ENCODE data around the gene CCNB2. TPM values are rescaled to one million over a fixed set of nuclear protein-coding genes. Genes with fewer than 3 reads are reported as not detected.
A peak's percentile ranks its signal among the peaks of the same experiment; 100 is the strongest.

The CCNB2 gene
- total RNA-seq (2012; rRNA removed), result 21.8 and 35.2 TPM in 2 replicates

DNA sequence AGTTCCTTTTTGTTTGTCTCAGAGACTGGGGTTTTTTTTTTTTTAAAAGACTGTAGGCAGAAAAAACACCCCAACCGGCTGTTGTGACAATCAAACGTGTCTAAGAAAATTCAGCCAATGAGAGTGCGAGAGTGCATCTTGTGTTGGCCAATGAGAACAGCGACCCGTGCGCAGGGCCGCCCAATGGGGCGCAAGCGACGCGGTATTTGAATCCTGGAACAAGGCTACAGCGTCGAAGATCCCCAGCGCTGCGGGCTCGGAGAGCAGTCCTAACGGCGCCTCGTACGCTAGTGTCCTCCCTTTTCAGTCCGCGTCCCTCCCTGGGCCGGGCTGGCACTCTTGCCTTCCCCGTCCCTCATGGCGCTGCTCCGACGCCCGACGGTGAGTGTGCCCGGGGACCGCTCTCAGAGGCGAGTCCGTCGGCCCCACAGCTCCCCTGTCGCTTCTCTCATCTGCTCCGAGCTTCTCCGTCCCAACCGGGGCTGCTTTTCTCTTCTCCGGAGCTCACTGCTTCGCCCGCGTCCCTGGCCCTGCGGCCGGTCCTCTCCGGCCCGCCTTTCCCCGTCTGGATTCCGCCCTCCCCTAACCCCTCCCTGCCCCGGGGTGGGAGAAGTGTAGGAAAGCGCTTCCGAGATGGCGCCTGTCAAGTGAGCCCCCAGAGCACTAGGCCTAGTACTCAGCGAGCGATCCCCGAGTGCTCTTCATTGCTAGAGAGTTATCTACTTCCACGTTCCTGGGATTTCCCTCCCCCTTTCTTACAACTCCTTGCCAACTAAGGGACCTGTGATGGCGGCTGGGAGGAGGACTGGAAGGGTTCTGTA lies at the start of gene CCNB2:
Gene CCNB2, plus strand, starts transcription at position 235 of the 821 bp plus-strand sequence. Its CDS starts 123 bp downstream, at position 358.
- peaks cover 16% of the 10 kb centered on the region for H3K36me3 ChIP-seq (ENCODE audit: insufficient read depth, low read length)
- H3K9me3 ChIP-seq (replicated peaks; ENCODE audit: low read length), result no peaks in the 10 kb centered on the region
- H3K4me1 ChIP-seq (ENCODE audit: control insufficient read depth, insufficient read depth, low read length), result peaks cover 13% of the 10 kb centered on the region
- peak within 1 kb of the TSS; percentile 83 for H3K9ac ChIP-seq (ENCODE audit: low read depth, low read length)
- peak within 1 kb of the TSS; percentile 88 for H3K4me2 ChIP-seq (ENCODE audit: low read length)
- H3K4me3 ChIP-seq (ENCODE audit: low read length), result peak within 1 kb of the TSS; percentile 85
- no peaks in the 10 kb centered on the region for H3K27me3 ChIP-seq (ENCODE audit: control insufficient read depth, insufficient read depth, low read length)

DNA sequence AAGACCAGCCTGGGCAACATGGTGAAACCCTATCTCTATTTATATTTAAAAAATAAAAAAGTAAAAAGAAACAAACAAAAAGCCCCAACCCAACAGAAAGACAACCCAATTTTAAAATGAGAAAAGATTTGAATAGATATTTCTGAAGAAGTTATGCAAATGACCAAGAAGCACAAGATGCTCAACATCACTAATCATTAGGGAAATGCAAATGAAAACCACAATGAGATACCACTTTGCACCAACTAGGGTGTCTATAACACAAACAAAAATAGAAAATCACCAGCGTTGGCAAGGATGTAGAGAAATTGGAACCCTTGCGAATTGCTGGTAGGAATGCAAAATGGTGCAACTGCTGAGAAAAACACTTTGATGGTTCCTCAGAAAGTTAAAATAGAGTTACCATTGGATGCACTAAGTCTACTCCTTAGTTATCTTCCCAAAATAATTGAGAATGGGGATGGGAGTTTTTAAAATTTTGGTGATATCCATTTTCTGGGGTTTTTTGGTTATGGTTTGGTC lies 45.8 kb upstream of the CCNB2 start:
- Histone ChIP-seq H3K9me3 (replicated peaks; ENCODE audit: low read length) (no peaks in the 10 kb centered on the region), H3K36me3 (ENCODE audit: insufficient read depth, low read length) (peaks cover 82% of the 10 kb centered on the region), H3K4me2 (ENCODE audit: low read length) (no peak overlapping the region), H3K9ac (ENCODE audit: low read depth, low read length) (no peak overlapping the region), H3K4me1 (ENCODE audit: control insufficient read depth, insufficient read depth, low read length) (no peaks in the 10 kb centered on the region), H3K27me3 (ENCODE audit: control insufficient read depth, insufficient read depth, low read length) (no peaks in the 10 kb centered on the region), H3K4me3 (ENCODE audit: low read length) (no peak overlapping the region)

DNA sequence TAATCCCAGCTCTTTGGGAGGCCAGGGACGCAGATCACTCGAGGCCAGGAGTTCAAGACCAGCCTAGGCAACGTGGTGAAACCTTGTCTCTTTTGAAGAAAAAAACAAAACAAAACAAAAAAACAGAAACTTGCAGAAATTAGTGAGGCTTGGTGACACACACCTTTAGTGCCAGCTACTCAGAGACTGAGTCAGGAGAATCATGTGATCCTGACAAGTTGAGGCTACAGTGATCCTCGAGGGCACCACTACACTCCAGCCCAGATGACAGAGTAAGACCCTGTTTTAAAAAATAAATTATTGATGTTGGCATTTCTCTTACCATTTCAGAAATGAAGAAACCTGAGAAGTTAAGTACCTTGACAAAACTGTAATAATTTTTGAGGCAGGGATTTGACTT lies 44.6 kb upstream of the CCNB2 start:
- Histone ChIP-seq H3K4me1 (ENCODE audit: control insufficient read depth, insufficient read depth, low read length) (no peaks in the 10 kb centered on the region), H3K9ac (ENCODE audit: low read depth, low read length) (no peak overlapping the region), H3K36me3 (ENCODE audit: insufficient read depth, low read length) (peaks cover 79% of the 10 kb centered on the region), H3K4me3 (ENCODE audit: low read length) (no peak overlapping the region), H3K27me3 (ENCODE audit: control insufficient read depth, insufficient read depth, low read length) (no peaks in the 10 kb centered on the region), H3K4me2 (ENCODE audit: low read length) (no peak overlapping the region), H3K9me3 (replicated peaks; ENCODE audit: low read length) (no peaks in the 10 kb centered on the region)

DNA sequence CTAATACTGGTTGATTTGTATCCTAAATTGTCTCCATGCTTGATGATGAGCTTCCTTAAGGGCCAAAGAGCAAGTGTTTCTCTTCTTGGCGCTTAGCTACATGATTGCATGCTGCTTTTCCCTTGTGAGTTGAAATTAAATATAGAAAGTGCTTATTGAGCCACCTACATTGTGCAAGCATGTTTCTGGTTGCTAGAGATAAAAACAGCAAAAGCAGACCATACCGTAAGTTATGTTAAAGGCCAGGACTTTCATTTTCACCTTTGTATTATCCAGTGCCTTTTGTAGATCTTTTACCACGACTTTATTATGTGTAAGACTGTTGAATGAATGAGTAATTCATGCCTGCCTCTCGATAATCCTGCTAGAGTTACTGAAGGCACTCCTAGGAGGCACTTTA lies 41.9 kb upstream of the CCNB2 start:
- H3K4me3 ChIP-seq (ENCODE audit: low read length), result no peak overlapping the region
- H3K9me3 ChIP-seq (replicated peaks; ENCODE audit: low read length), result no peaks in the 10 kb centered on the region
- no peaks in the 10 kb centered on the region for H3K27me3 ChIP-seq (ENCODE audit: control insufficient read depth, insufficient read depth, low read length)
- peaks cover 76% of the 10 kb centered on the region for H3K36me3 ChIP-seq (ENCODE audit: insufficient read depth, low read length)
- no peaks in the 10 kb centered on the region for H3K4me1 ChIP-seq (ENCODE audit: control insufficient read depth, insufficient read depth, low read length)
- no peak overlapping the region for H3K9ac ChIP-seq (ENCODE audit: low read depth, low read length)
- H3K4me2 ChIP-seq (ENCODE audit: low read length), result no peak overlapping the region

DNA sequence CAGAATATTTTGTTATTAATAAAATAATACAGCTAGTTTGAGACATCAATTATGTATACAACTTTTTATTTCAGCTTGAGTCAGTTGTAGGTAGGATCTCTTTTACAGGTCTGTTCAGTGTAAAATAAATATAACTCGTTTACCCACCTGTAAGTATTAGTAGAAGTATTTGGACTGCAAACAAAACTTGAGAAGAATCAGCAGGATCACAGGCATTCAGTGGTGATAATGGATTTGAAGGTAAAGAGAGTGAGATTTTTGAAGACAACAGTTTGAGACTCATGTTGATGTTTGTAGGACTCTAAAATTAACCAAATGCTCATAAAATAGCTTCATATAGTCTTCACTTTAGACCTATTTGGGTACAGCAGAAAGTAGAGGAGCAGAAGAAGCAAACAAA lies 35.5 kb upstream of the CCNB2 start:
- Histone ChIP-seq H3K4me2 (ENCODE audit: low read length) (no peak overlapping the region), H3K27me3 (ENCODE audit: control insufficient read depth, insufficient read depth, low read length) (no peaks in the 10 kb centered on the region), H3K4me1 (ENCODE audit: control insufficient read depth, insufficient read depth, low read length) (no peaks in the 10 kb centered on the region), H3K4me3 (ENCODE audit: low read length) (no peak overlapping the region), H3K9me3 (replicated peaks; ENCODE audit: low read length) (no peaks in the 10 kb centered on the region), H3K36me3 (ENCODE audit: insufficient read depth, low read length) (peaks cover 61% of the 10 kb centered on the region), H3K9ac (ENCODE audit: low read depth, low read length) (no peak overlapping the region)

DNA sequence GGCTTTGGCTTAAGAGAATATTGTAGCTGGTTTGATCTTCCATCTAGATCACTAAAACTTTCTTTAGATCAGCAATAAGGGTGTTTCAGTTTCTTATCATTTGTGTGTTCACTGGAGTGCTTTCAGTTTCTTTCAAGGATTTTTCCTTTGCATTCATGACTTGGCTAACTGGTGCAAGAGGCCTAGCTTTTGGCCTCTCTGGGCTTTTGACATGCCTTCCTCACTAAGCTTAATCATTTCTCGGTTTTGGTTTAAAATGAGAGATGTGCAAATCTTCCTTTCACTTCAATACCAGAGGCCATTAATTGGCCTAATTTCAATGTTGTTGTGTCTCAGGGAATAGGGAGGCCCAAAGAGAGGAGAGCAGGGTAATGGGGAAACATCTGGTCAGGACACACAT lies 30.3 kb upstream of the CCNB2 start:
- H3K27me3 ChIP-seq (ENCODE audit: control insufficient read depth, insufficient read depth, low read length), result no peaks in the 10 kb centered on the region
- H3K9me3 ChIP-seq (replicated peaks; ENCODE audit: low read length), result no peaks in the 10 kb centered on the region
- no peak overlapping the region for H3K9ac ChIP-seq (ENCODE audit: low read depth, low read length)
- peaks cover 46% of the 10 kb centered on the region for H3K36me3 ChIP-seq (ENCODE audit: insufficient read depth, low read length)
- H3K4me2 ChIP-seq (ENCODE audit: low read length), result no peak overlapping the region
- no peaks in the 10 kb centered on the region for H3K4me1 ChIP-seq (ENCODE audit: control insufficient read depth, insufficient read depth, low read length)
- H3K4me3 ChIP-seq (ENCODE audit: low read length), result no peak overlapping the region

DNA sequence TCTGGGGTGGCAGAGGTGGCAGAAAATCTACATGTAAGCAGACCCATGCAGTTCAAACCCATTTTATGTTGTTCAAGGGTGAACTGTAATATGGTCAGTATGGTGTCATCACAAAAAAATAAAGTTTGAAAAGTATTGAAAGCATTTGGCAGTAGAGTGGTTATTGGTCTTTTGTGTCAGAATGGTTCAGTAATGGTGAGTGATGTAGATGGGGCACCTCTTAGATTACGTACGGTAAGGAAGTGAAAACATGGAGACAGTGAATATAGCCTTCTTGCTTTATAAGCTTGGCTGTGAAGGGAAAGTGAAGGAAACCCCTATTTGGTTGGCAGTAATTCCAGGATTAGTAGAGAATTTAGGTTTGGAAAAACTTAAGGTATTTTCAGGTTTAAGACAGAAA lies 17.2 kb upstream of the CCNB2 start:
- Histone ChIP-seq H3K36me3 (ENCODE audit: insufficient read depth, low read length) (peaks cover 48% of the 10 kb centered on the region), H3K4me2 (ENCODE audit: low read length) (no peak overlapping the region), H3K9me3 (replicated peaks; ENCODE audit: low read length) (no peaks in the 10 kb centered on the region), H3K4me1 (ENCODE audit: control insufficient read depth, insufficient read depth, low read length) (no peaks in the 10 kb centered on the region), H3K4me3 (ENCODE audit: low read length) (no peak overlapping the region), H3K27me3 (ENCODE audit: control insufficient read depth, insufficient read depth, low read length) (no peaks in the 10 kb centered on the region), H3K9ac (ENCODE audit: low read depth, low read length) (no peak overlapping the region)

DNA sequence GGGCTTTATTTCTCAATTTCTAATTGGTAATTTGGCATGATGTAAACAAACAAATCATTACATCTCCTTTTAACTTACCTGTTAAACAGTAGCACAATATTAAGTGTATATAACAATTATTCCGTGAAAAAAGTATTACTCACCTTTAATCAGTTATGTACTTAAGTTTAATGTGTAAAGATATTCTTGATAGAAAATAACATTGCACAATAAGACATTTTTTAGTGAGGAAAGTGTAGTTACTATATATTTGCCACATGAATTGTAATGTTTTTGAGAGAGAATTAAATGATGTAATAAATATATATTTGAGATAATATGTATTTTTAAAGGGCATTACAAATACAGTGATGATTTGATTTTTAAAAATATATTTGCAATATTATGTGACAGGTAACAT lies 10.9 kb upstream of the CCNB2 start:
- Histone ChIP-seq H3K4me1 (ENCODE audit: control insufficient read depth, insufficient read depth, low read length) (no peaks in the 10 kb centered on the region), H3K36me3 (ENCODE audit: insufficient read depth, low read length) (peaks cover 61% of the 10 kb centered on the region), H3K9me3 (replicated peaks; ENCODE audit: low read length) (no peaks in the 10 kb centered on the region), H3K27me3 (ENCODE audit: control insufficient read depth, insufficient read depth, low read length) (no peaks in the 10 kb centered on the region), H3K4me2 (ENCODE audit: low read length) (no peak overlapping the region), H3K4me3 (ENCODE audit: low read length) (no peak overlapping the region), H3K9ac (ENCODE audit: low read depth, low read length) (no peak overlapping the region)

DNA sequence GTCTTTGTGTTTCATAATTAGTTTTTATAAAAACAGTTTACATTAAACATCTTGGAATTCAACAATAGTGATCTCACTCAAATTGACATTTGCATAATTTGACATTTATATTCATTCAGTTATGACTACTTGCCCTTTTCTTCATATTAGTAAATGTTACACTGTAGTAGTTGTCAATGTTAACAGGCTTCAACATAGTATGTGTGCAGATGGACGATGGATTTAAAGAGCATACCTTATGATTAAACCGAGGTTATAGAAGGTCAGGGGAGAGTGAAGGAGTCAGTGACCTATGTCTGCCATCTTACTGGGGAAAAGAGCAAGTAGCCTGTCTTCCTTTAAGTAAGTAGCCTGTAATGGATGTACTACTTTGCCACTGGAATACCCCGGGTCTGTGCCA lies 8.5 kb upstream of the CCNB2 start:
- peaks cover 41% of the 10 kb centered on the region for H3K36me3 ChIP-seq (ENCODE audit: insufficient read depth, low read length)
- H3K9me3 ChIP-seq (replicated peaks; ENCODE audit: low read length), result no peaks in the 10 kb centered on the region
- no peak overlapping the region for H3K4me3 ChIP-seq (ENCODE audit: low read length)
- H3K4me1 ChIP-seq (ENCODE audit: control insufficient read depth, insufficient read depth, low read length), result no peaks in the 10 kb centered on the region
- no peak overlapping the region for H3K9ac ChIP-seq (ENCODE audit: low read depth, low read length)
- H3K4me2 ChIP-seq (ENCODE audit: low read length), result no peak overlapping the region
- H3K27me3 ChIP-seq (ENCODE audit: control insufficient read depth, insufficient read depth, low read length), result no peaks in the 10 kb centered on the region

DNA sequence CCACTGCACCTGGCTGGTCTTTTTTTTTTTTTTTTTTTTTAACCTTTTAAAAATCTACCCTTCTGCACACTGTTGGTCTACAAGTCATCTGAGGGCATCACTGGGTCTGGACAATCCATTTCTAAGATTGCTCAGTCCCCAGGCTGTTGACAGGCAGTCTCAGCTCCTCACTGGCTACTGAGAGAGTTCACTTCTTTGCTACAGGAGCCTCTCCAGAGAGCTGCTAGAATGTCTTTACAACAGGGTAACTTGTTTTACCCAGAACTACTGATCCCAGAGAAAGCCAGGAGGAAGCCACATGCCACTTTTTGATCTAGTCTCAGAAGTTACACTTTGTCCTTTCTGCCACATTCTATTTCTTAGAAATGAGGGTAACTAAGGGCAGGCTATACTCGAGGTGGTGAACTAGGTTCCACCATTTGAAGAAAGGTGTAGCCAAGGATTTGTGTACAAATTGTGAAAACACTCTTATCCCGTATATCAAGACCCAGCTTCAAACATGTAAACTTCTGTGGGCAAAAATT lies 5.7 kb upstream of the CCNB2 start:
- Histone ChIP-seq H3K4me2 (ENCODE audit: low read length) (no peak overlapping the region), H3K9ac (ENCODE audit: low read depth, low read length) (no peak overlapping the region), H3K9me3 (replicated peaks; ENCODE audit: low read length) (no peaks in the 10 kb centered on the region), H3K36me3 (ENCODE audit: insufficient read depth, low read length) (peaks cover 22% of the 10 kb centered on the region), H3K4me3 (ENCODE audit: low read length) (no peak overlapping the region), H3K4me1 (ENCODE audit: control insufficient read depth, insufficient read depth, low read length) (peaks cover under 1% of the 10 kb centered on the region), H3K27me3 (ENCODE audit: control insufficient read depth, insufficient read depth, low read length) (no peaks in the 10 kb centered on the region)

DNA sequence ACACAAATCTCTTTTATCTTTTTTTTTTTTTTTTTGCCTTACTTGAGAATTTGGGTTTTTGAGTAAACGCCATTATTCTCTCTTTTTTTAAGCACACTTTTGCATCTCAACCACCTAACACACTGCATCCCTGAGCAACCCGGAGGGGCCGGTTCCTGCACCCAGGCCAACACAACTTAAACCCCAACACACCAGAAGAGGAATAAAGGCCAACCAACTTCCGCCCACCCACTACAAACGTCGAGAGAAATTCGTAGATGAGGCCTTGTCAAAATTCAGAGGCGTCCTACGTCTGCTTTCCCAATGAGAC lies 389 bp upstream of the CCNB2 start:
- H3K36me3 ChIP-seq (ENCODE audit: insufficient read depth, low read length), result peaks cover 16% of the 10 kb centered on the region
- peak overlapping the region; percentile 85 for H3K4me3 ChIP-seq (ENCODE audit: low read length)
- peaks cover 13% of the 10 kb centered on the region for H3K4me1 ChIP-seq (ENCODE audit: control insufficient read depth, insufficient read depth, low read length)
- no peaks in the 10 kb centered on the region for H3K27me3 ChIP-seq (ENCODE audit: control insufficient read depth, insufficient read depth, low read length)
- no peaks in the 10 kb centered on the region for H3K9me3 ChIP-seq (replicated peaks; ENCODE audit: low read length)
- peak overlapping the region; percentile 74 for H3K9ac ChIP-seq (ENCODE audit: low read depth, low read length)
- H3K4me2 ChIP-seq (ENCODE audit: low read length), result peak overlapping the region; percentile 88

DNA sequence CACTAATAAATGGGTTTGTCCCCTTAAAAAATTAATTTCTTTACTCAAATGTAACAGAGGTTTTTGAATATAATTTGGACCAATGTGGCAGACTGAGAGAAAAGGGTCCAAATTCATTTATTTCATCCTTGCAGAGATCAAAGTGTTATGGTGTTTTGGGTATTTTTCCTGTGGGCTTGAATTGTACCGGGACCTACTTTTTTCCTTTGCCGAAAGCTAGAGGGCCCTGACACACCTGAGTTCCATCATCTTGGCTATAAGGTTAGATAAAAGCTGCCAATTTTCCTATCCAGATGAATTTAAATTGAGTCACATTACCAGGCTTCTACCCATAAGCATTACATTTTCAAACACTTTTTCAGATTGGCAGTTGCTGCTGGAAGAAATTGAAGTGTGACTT lies 908 bp downstream of the CCNB2 start:
- H3K9ac ChIP-seq (ENCODE audit: low read depth, low read length), result peak overlapping the region; percentile 83
- H3K4me3 ChIP-seq (ENCODE audit: low read length), result peak overlapping the region; percentile 85
- H3K4me1 ChIP-seq (ENCODE audit: control insufficient read depth, insufficient read depth, low read length), result peaks cover 13% of the 10 kb centered on the region
- peaks cover 19% of the 10 kb centered on the region for H3K36me3 ChIP-seq (ENCODE audit: insufficient read depth, low read length)
- peak overlapping the region; percentile 88 for H3K4me2 ChIP-seq (ENCODE audit: low read length)
- no peaks in the 10 kb centered on the region for H3K27me3 ChIP-seq (ENCODE audit: control insufficient read depth, insufficient read depth, low read length)
- no peaks in the 10 kb centered on the region for H3K9me3 ChIP-seq (replicated peaks; ENCODE audit: low read length)

Measured in skeletal muscle satellite cell (primary cell).